ENCODE measurements around the gene GOLGB1. TPM values are rescaled to one million over a fixed set of nuclear protein-coding genes. Genes with fewer than 3 reads are reported as not detected.

The GOLGB1 gene
- total and polyA plus RNA-seq, 2 of the 4 experiments (the other 2 are of a cell fraction) = 13.3 to 30.3 TPM

DNA sequence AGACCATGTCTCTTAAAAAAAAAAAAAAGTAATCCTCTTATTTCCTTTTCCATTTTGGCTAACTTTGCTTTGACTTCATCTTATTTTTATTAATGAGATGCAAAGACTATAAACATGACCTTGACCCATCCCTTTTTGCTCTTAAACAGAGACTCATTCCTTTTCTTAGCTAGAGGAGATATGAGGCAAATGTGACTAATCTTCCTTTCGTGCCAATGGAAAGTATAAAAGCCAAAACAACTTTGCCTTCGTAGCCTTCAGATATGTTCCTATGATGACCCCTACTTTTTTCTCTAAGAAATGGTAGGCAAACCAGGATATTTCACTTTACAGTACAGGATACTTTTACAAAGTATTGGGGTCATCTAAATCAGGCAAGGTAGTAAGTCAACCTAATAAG is 36.9 kb upstream of the GOLGB1 start:
- no peak overlapping the region for H3K4ac ChIP-seq (ENCODE audit: low read depth, low read length)
- H2BK5ac ChIP-seq (ENCODE audit: low read depth, low read length, poor library complexity, severe bottlenecking) = no peak overlapping the region
- H2BK120ac ChIP-seq (ENCODE audit: low read depth, low read length) = no peak overlapping the region
- H3K79me1 ChIP-seq (ENCODE audit: low read depth in 1 of 2, low read length in 2 of 2) = no peaks in the 10 kb centered on the region
- no peak overlapping the region for H4K91ac ChIP-seq (ENCODE audit: insufficient read depth, low read depth, low read length)
- H3K4me1 ChIP-seq (ENCODE audit: control insufficient read depth, insufficient read depth, low read length) = no peaks in the 10 kb centered on the region
- H2AK9ac ChIP-seq (replicated peaks; ENCODE audit: low read depth, low read length, poor library complexity) = no peak overlapping the region
- H3K4me3 ChIP-seq (ENCODE audit: insufficient read depth, low read depth, low read length) = no peak overlapping the region
- H2AFZ ChIP-seq (replicated peaks; ENCODE audit: low read length, poor library complexity) = no peak overlapping the region
- no peak overlapping the region for H2BK15ac ChIP-seq (ENCODE audit: low read depth, low read length)
- no TSS peak for BruUV-seq (replicated peaks)
- DNase-seq (peak; percentile 73), ATAC-seq (ENCODE audit: low read depth) (peak; percentile 82)
- H3K4me2 ChIP-seq (ENCODE audit: low read depth, low read length) = no peak overlapping the region
- no peaks in the 10 kb centered on the region for H4K20me1 ChIP-seq (ENCODE audit: insufficient read depth, low read length)
- H4K8ac ChIP-seq (ENCODE audit: low read depth in 2 of 2, low read length in 2 of 2) = no peak overlapping the region
- TF ChIP-seq CHD1 (IDR thresholded peaks at IDR 0.05; ENCODE audit: low read depth, low read length) (no peak), POLR2A (IDR thresholded peaks at IDR 0.05; ENCODE audit: low read depth, low read length) (no peak), NFE2L2 (IDR thresholded peaks at IDR 0.05; ENCODE audit: low read depth, low read length) (no peak), MAFK (IDR thresholded peaks at IDR 0.05; ENCODE audit: low read depth, low read length) (no peak), RFX5 (IDR thresholded peaks at IDR 0.05; ENCODE audit: low read depth, low read length) (no peak), MAZ (IDR thresholded peaks at IDR 0.05; ENCODE audit: borderline replicate concordance, low read depth, low read length) (no peak), MXI1 (IDR thresholded peaks at IDR 0.05; ENCODE audit: borderline replicate concordance, low read depth, low read length) (no peak), RAD21 (IDR thresholded peaks at IDR 0.05; ENCODE audit: low read length) (no peak), FOS (IDR thresholded peaks at IDR 0.05; ENCODE audit: low read depth, low read length) (no peak), RCOR1 (IDR thresholded peaks at IDR 0.05; ENCODE audit: insufficient replicate concordance, low read length) (no peak), CEBPB (IDR thresholded peaks at IDR 0.05; ENCODE audit: low read depth, low read length) (no peak), BHLHE40 (IDR thresholded peaks at IDR 0.05; ENCODE audit: low read depth, low read length) (no peak), SMC3 (IDR thresholded peaks at IDR 0.05; ENCODE audit: low read depth, low read length) (no peak)
- TF ChIP-seq, protein P1, sequence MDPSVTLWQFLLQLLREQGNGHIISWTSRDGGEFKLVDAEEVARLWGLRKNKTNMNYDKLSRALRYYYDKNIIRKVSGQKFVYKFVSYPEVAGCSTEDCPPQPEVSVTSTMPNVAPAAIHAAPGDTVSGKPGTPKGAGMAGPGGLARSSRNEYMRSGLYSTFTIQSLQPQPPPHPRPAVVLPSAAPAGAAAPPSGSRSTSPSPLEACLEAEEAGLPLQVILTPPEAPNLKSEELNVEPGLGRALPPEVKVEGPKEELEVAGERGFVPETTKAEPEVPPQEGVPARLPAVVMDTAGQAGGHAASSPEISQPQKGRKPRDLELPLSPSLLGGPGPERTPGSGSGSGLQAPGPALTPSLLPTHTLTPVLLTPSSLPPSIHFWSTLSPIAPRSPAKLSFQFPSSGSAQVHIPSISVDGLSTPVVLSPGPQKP (IDR thresholded peaks at IDR 0.05; ENCODE audit: borderline replicate concordance, low read depth, low read length) = no peak
- TF ChIP-seq, protein P2, sequence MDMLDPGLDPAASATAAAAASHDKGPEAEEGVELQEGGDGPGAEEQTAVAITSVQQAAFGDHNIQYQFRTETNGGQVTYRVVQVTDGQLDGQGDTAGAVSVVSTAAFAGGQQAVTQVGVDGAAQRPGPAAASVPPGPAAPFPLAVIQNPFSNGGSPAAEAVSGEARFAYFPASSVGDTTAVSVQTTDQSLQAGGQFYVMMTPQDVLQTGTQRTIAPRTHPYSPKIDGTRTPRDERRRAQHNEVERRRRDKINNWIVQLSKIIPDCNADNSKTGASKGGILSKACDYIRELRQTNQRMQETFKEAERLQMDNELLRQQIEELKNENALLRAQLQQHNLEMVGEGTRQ (IDR thresholded peaks at IDR 0.05; ENCODE audit: low read depth, low read length) = no peak
- TF ChIP-seq, protein P3, sequence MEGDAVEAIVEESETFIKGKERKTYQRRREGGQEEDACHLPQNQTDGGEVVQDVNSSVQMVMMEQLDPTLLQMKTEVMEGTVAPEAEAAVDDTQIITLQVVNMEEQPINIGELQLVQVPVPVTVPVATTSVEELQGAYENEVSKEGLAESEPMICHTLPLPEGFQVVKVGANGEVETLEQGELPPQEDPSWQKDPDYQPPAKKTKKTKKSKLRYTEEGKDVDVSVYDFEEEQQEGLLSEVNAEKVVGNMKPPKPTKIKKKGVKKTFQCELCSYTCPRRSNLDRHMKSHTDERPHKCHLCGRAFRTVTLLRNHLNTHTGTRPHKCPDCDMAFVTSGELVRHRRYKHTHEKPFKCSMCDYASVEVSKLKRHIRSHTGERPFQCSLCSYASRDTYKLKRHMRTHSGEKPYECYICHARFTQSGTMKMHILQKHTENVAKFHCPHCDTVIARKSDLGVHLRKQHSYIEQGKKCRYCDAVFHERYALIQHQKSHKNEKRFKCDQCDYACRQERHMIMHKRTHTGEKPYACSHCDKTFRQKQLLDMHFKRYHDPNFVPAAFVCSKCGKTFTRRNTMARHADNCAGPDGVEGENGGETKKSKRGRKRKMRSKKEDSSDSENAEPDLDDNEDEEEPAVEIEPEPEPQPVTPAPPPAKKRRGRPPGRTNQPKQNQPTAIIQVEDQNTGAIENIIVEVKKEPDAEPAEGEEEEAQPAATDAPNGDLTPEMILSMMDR (conservative IDR thresholded peaks at IDR 0.05; ENCODE audit: low read depth, low read length) = no peak
- H3K27ac ChIP-seq (ENCODE audit: insufficient read depth, low read length) = no peak overlapping the region
- no peaks in the 10 kb centered on the region for H3K9me1 ChIP-seq (ENCODE audit: insufficient read depth, low read length)
- H3K9me3 ChIP-seq (ENCODE audit: control insufficient read depth, insufficient read depth, low read length) = no peaks in the 10 kb centered on the region
- H3K14ac ChIP-seq (replicated peaks; ENCODE audit: low read depth, low read length) = no peak overlapping the region
- H4K5ac ChIP-seq (ENCODE audit: low read depth, low read length) = no peak overlapping the region
- ChIA-PET POLR2A (ENCODE audit: unreplicated experiment) (no interaction called here), CTCF (interaction anchor here (1.5 kb wide), 1 partner anchor 27 kb away, joined by 3 read pairs; no protein-coding TSS in a partner anchor)
- H3K18ac ChIP-seq (ENCODE audit: low read depth, low read length) = no peak overlapping the region
- no peak overlapping the region for H2BK20ac ChIP-seq (ENCODE audit: low read depth, low read length)
- no CpG with 5 or more reads among the region's 2 CpGs for WGBS, 2 experiments (ENCODE audit: extremely low coverage in 2 of 2, insufficient read length in 1 of 2)
- in situ Hi-C loops (cut with MboI; ENCODE audit: low sequenced_read_pairs) = no loop called here
- no peaks in the 10 kb centered on the region for H3K27me3 ChIP-seq (ENCODE audit: control insufficient read depth, insufficient read depth, low read length)
- peaks cover 2% of the 10 kb centered on the region; the same call in 1 of the 2 replicates for H3K36me3 ChIP-seq (ENCODE audit: control insufficient read depth, insufficient read depth, low read length)
- H3K9ac ChIP-seq (ENCODE audit: low read depth, low read length) = no peak overlapping the region
- intact Hi-C loops (cut with micrococcal nuclease) = no loop called here
- dilution Hi-C loops (cut with HindIII; ENCODE audit: low sequenced_read_pairs, unreplicated experiment) = no loop called here
- H2AK5ac ChIP-seq (ENCODE audit: low read depth, low read length) = no peak overlapping the region
- no peak overlapping the region for H3K23ac ChIP-seq (ENCODE audit: low read depth, low read length)
- no peak overlapping the region for H3K56ac ChIP-seq (ENCODE audit: extremely low read depth, insufficient read depth, low read length)
